Measurements from ENCODE around the gene PRR5. TPM values are rescaled to one million over a fixed set of nuclear protein-coding genes. Genes with fewer than 3 reads are reported as not detected.

PRR5 gene
- total RNA-seq, 1 donor from 2014 or later, result 19.7 TPM

DNA sequence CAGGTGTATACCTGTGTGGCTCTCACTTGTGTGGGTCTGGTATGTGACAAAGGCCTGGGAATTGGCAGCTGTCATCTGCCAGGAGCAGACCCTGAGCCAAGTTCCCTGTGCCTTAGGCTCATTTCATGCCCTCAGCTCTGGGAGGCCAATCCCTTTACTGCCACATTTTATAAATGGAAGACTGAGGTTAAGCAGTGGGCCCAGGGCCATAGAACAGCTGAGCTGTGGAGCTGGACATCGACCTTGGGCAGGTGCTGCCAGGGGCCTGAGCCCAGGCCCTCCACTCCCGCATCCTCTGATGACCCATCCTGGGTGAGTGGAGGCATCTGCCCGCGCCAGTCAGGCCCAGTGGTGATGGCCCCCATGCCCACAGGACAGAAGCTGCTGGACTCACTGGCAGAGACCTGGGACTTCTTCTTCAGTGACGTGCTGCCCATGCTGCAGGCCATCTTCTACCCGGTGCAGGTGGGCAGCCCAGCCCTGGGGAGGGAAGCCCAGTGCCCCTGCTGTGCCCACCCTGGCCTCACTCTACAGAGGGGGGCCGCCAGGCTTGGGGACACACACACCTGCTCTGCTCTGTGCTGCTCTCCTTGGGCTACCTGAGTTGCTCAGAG is 29.5 kb downstream of the PRR5 start:
- no peaks in the 10 kb centered on the region for H3K4me1 Mint-ChIP-seq (ENCODE audit: low read depth)
- no peak for DNase-seq (ENCODE audit: low spot score)
- no peak overlapping the region for H3K4me3 Mint-ChIP-seq
- intact Hi-C loops (cut with micrococcal nuclease), result no loop called here
- H3K27ac Mint-ChIP-seq, result no peak overlapping the region
- no peaks in the 10 kb centered on the region for H3K9me3 Mint-ChIP-seq
- no peaks in the 10 kb centered on the region for H3K27me3 Mint-ChIP-seq (ENCODE audit: insufficient read depth)
- H3K36me3 Mint-ChIP-seq (ENCODE audit: low read depth), result no peaks in the 10 kb centered on the region

DNA sequence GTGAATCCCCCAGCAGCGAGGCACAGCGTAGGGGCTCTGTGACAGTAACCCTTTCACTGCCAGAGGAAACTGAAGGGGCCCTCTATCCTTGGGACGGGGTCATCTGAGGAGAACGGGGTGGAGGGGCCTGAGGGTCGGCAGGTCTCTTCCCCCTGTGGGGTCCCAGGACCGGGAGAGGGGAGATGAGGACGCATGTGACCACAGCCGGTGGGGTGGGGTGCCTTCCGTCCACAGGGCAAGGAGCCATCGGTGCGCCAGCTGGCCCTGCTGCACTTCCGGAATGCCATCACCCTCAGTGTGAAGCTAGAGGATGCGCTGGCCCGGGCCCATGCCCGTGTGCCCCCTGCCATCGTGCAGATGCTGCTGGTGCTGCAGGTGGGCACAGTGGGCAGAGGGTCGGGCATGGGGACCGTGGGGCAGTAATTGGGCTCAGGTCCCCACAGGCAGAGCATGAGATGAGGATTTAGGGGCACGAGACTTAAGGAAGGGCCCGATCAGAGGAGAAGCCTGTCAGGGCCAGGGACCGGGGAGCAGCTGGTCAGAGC is 30.1 kb downstream of the PRR5 start:
- H3K9me3 Mint-ChIP-seq, result no peaks in the 10 kb centered on the region
- no peaks in the 10 kb centered on the region for H3K36me3 Mint-ChIP-seq (ENCODE audit: low read depth)
- H3K27ac Mint-ChIP-seq, result no peak overlapping the region
- intact Hi-C loops (cut with micrococcal nuclease), result no loop called here
- no peak for DNase-seq (ENCODE audit: low spot score)
- no peaks in the 10 kb centered on the region for H3K27me3 Mint-ChIP-seq (ENCODE audit: insufficient read depth)
- H3K4me1 Mint-ChIP-seq (ENCODE audit: low read depth), result no peaks in the 10 kb centered on the region
- H3K4me3 Mint-ChIP-seq, result no peak overlapping the region

GRCh38 chr22:44732661-44733060 is 30.7 kb downstream of the PRR5 start:
- H3K4me1 Mint-ChIP-seq (ENCODE audit: low read depth), result no peaks in the 10 kb centered on the region
- DNase-seq (ENCODE audit: low spot score), result no peak
- H3K27me3 Mint-ChIP-seq (ENCODE audit: insufficient read depth), result no peaks in the 10 kb centered on the region
- H3K36me3 Mint-ChIP-seq (ENCODE audit: low read depth), result no peaks in the 10 kb centered on the region
- H3K9me3 Mint-ChIP-seq, result no peaks in the 10 kb centered on the region
- intact Hi-C loops (cut with micrococcal nuclease), result no loop called here
- no peak overlapping the region for H3K27ac Mint-ChIP-seq
- H3K4me3 Mint-ChIP-seq, result no peak overlapping the region

DNA sequence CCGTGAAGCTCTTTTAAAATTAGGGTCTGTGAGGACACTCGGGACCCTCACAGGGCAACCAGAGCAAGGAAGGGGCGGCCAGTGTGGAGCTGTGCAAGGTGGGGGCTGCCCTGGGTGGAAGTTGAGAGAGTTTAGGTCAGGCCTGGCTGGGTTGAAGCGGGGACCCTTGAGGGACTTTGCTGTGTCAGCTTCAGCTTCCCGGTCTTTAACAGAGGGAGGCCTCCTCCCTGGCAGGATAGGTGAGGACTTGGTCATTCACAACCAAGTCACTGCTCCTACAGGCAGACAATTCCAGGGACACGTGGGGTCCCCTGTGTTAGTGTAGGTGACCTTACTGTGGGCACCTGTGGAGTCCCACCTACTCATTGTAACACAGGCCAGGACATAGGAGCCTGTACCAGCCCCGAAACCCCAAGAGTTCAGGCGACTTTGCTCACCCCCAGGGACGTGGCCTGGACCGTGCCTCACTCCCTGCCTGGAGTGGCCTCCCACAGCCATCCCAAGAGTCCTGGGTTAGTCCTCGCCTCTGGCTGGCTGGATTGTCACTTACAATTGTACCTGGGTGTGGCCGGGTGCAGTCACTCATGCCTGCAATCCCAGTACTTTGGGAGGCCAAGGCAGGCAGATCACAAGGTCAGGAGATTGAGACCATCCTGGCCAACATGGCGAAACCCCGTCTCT is 31.6 kb downstream of the PRR5 start:
- Mint-ChIP-seq H3K27me3 (ENCODE audit: insufficient read depth) (no peaks in the 10 kb centered on the region), H3K4me3 (no peak overlapping the region), H3K27ac (no peak overlapping the region), H3K9me3 (no peaks in the 10 kb centered on the region), H3K4me1 (ENCODE audit: low read depth) (no peaks in the 10 kb centered on the region), H3K36me3 (ENCODE audit: low read depth) (no peaks in the 10 kb centered on the region)
- no peak for DNase-seq (ENCODE audit: low spot score)
- intact Hi-C loops (cut with micrococcal nuclease), result no loop called here

- Mint-ChIP-seq H3K36me3 (ENCODE audit: low read depth) (no peaks in the 10 kb centered on the region), H3K4me1 (ENCODE audit: low read depth) (no peaks in the 10 kb centered on the region), H3K27me3 (ENCODE audit: insufficient read depth) (no peaks in the 10 kb centered on the region), H3K4me3 (no peak overlapping the region), H3K27ac (no peak overlapping the region), H3K9me3 (no peaks in the 10 kb centered on the region)
- intact Hi-C loops (cut with micrococcal nuclease), result no loop called here
- DNase-seq (ENCODE audit: low spot score), result no peak
Measured at GRCh38 chr22:44734278-44734677, 32.3 kb downstream of the PRR5 start.

- Mint-ChIP-seq H3K27ac (no peak overlapping the region), H3K27me3 (ENCODE audit: insufficient read depth) (no peaks in the 10 kb centered on the region), H3K4me3 (no peak overlapping the region), H3K36me3 (ENCODE audit: low read depth) (no peaks in the 10 kb centered on the region), H3K9me3 (no peaks in the 10 kb centered on the region), H3K4me1 (ENCODE audit: low read depth) (no peaks in the 10 kb centered on the region)
- intact Hi-C loops (cut with micrococcal nuclease), result loop anchor here (1.0 kb wide), 1 partner anchor 38 kb away; no protein-coding TSS in a partner anchor
- DNase-seq (ENCODE audit: low spot score), result no peak
Measured at GRCh38 chr22:44734801-44735517, 33.0 kb downstream of the PRR5 start.

DNA sequence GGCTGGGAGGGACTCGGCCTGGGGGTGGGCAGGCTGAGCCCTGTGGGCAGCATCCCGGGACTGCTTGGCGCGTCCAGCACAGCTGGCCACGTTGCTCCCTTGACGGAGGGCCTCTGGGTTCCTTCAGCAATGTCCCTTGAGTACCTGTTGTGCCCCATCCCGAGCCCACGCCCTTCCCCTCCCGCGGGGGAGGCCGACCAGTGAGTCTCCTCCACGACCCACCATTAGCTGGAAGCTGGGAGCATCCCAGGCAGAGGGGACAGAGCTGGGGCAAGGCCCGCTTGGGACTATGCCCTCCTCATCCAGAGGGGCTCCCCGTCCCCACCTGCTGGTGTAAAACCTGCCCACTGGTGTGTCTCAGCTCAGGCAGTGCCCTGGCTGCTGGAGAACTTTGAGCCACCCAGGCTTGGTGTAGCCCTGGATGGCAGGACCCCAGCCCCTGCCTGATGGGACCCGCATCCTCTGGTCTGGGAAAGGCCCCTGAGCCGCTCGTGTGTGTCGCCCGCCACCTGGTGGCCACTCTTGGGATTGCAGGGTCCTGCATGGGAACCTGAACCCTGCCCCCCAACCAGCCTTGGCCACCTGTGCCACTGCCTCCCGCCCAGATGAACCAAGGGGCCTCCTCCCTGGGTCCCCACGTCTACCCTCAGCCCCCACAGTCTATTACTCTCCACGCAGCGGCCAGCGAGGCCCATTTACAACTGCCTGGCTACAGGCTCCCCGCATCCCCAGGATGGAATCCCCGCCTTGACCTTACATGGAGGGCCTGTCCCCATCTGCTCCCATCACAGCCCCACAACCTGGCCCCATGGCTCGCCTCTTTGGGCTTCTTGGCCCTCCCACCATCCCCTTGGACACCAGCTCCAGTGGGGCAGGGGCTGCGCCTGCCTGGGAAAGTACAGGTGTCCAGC is 33.8 kb downstream of the PRR5 start:
- no peak overlapping the region for H3K4me3 Mint-ChIP-seq
- H3K9me3 Mint-ChIP-seq, result no peaks in the 10 kb centered on the region
- H3K4me1 Mint-ChIP-seq (ENCODE audit: low read depth), result no peaks in the 10 kb centered on the region

GRCh38 chr22:44736581-44737405 is 34.8 kb downstream of the PRR5 start:
- no peaks in the 10 kb centered on the region for H3K4me1 Mint-ChIP-seq (ENCODE audit: low read depth)
- no peak overlapping the region for H3K4me3 Mint-ChIP-seq
- H3K36me3 Mint-ChIP-seq (ENCODE audit: low read depth), result no peaks in the 10 kb centered on the region
- no peaks in the 10 kb centered on the region for H3K9me3 Mint-ChIP-seq
- H3K27me3 Mint-ChIP-seq (ENCODE audit: insufficient read depth), result no peaks in the 10 kb centered on the region
- no peak overlapping the region for H3K27ac Mint-ChIP-seq
- intact Hi-C loops (cut with micrococcal nuclease), result no loop called here
- no peak for DNase-seq (ENCODE audit: low spot score)

More for the DNA sequence above, 33.8 kb downstream of the PRR5 start:
- peak; percentile 63 for DNase-seq (ENCODE audit: low spot score)
- H3K36me3 Mint-ChIP-seq (ENCODE audit: low read depth), result no peaks in the 10 kb centered on the region
- H3K27me3 Mint-ChIP-seq (ENCODE audit: insufficient read depth), result no peaks in the 10 kb centered on the region
- intact Hi-C loops (cut with micrococcal nuclease), result loop anchor here (1.0 kb wide), 1 partner anchor 38 kb away; no protein-coding TSS in a partner anchor
- no peak overlapping the region for H3K27ac Mint-ChIP-seq

- Mint-ChIP-seq H3K36me3 (ENCODE audit: low read depth) (no peaks in the 10 kb centered on the region), H3K4me3 (no peak overlapping the region), H3K27me3 (ENCODE audit: insufficient read depth) (no peaks in the 10 kb centered on the region), H3K9me3 (no peaks in the 10 kb centered on the region), H3K4me1 (ENCODE audit: low read depth) (no peaks in the 10 kb centered on the region), H3K27ac (no peak overlapping the region)
- DNase-seq (ENCODE audit: low spot score), result no peak
- intact Hi-C loops (cut with micrococcal nuclease), result no loop called here
Measured at GRCh38 chr22:44737406-44738346, 35.7 kb downstream of the PRR5 start.

- no peak overlapping the region for H3K4me3 Mint-ChIP-seq
- intact Hi-C loops (cut with micrococcal nuclease), result no loop called here
- no peaks in the 10 kb centered on the region for H3K4me1 Mint-ChIP-seq (ENCODE audit: low read depth)
- H3K27me3 Mint-ChIP-seq (ENCODE audit: insufficient read depth), result no peaks in the 10 kb centered on the region
- H3K27ac Mint-ChIP-seq, result no peak overlapping the region
- H3K36me3 Mint-ChIP-seq (ENCODE audit: low read depth), result no peaks in the 10 kb centered on the region
- DNase-seq (ENCODE audit: low spot score), result no peak
- no peaks in the 10 kb centered on the region for H3K9me3 Mint-ChIP-seq
Measured at GRCh38 chr22:44738347-44738715, 36.3 kb downstream of the PRR5 start.

- Mint-ChIP-seq H3K27me3 (ENCODE audit: insufficient read depth) (no peaks in the 10 kb centered on the region), H3K4me3 (no peak overlapping the region), H3K4me1 (ENCODE audit: low read depth) (no peaks in the 10 kb centered on the region), H3K27ac (no peak overlapping the region), H3K9me3 (no peaks in the 10 kb centered on the region), H3K36me3 (ENCODE audit: low read depth) (no peaks in the 10 kb centered on the region)
- intact Hi-C loops (cut with micrococcal nuclease), result no loop called here
- DNase-seq (ENCODE audit: low spot score), result no peak
Measured at GRCh38 chr22:44739024-44739423, 37.0 kb downstream of the PRR5 start.
